ENCODE measurements around the gene CENPS. TPM values are rescaled to one million over a fixed set of nuclear protein-coding genes. Genes with fewer than 3 reads are reported as not detected.

The CENPS gene
- total RNA-seq, 4 donors from 2014 or later: 5.8 to 22.4 (median 11.4) TPM

DNA sequence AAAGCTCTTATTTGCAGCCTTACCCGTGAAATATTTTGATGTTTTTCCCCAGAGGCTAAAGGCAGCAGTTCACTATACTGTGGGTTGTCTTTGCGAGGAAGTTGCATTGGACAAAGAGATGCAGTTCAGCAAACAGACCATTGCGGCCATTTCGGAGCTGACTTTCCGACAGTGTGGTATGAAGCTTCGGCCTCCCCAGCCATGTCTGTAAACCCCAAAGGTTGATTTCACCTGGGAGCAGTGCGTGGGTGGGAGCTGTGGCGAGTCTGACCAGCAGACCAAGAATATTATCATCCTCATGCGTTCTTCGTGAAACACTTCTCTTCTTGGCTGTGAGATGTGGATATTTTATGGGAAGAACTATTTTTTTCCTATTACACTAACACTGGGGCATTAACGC is 3.6 kb downstream of the CENPS start:
- DNase-seq: no peak
- no peak for TF ChIP-seq POLR2A (IDR thresholded peaks at IDR 0.05)
- TF ChIP-seq, protein P1, sequence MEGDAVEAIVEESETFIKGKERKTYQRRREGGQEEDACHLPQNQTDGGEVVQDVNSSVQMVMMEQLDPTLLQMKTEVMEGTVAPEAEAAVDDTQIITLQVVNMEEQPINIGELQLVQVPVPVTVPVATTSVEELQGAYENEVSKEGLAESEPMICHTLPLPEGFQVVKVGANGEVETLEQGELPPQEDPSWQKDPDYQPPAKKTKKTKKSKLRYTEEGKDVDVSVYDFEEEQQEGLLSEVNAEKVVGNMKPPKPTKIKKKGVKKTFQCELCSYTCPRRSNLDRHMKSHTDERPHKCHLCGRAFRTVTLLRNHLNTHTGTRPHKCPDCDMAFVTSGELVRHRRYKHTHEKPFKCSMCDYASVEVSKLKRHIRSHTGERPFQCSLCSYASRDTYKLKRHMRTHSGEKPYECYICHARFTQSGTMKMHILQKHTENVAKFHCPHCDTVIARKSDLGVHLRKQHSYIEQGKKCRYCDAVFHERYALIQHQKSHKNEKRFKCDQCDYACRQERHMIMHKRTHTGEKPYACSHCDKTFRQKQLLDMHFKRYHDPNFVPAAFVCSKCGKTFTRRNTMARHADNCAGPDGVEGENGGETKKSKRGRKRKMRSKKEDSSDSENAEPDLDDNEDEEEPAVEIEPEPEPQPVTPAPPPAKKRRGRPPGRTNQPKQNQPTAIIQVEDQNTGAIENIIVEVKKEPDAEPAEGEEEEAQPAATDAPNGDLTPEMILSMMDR (IDR thresholded peaks at IDR 0.05): no peak
- 85 to 86% methylated on average over 11 of the region's 11 CpGs for WGBS, 2 donors
- no peaks in the 10 kb centered on the region for H3K27me3 ChIP-seq
- H3K9me3 ChIP-seq: no peaks in the 10 kb centered on the region
- no peak overlapping the region for H3K27ac ChIP-seq
- no peak overlapping the region for H3K4me3 ChIP-seq (replicated peaks in 1 of 3)
- intact Hi-C loops (cut with DNase I): loop anchor here (5.0 kb wide), 1 partner anchor 59 kb away; no protein-coding TSS in a partner anchor
- H3K36me3 ChIP-seq: no peaks in the 10 kb centered on the region
- peaks cover 8% of the 10 kb centered on the region in 2 donors for H3K4me1 ChIP-seq

- TF ChIP-seq, protein P1 (IDR thresholded peaks at IDR 0.05): no peak
- TF ChIP-seq POLR2A (IDR thresholded peaks at IDR 0.05): no peak
- no peak overlapping the region for H3K27ac ChIP-seq
- H3K36me3 ChIP-seq: no peaks in the 10 kb centered on the region
- no peaks in the 10 kb centered on the region for H3K27me3 ChIP-seq
- no peak overlapping the region for H3K4me3 ChIP-seq (replicated peaks in 1 of 3)
- intact Hi-C loops (cut with DNase I): loop anchor here (5.0 kb wide), 1 partner anchor 58 kb away; no protein-coding TSS in a partner anchor
- no peak for DNase-seq
- H3K9me3 ChIP-seq: no peaks in the 10 kb centered on the region
- WGBS, 2 donors: 96 to 97% methylated on average over 5 of the region's 5 CpGs
- H3K4me1 ChIP-seq: peaks cover 8% of the 10 kb centered on the region in 2 donors
Observed at GRCh38 chr1:10434590-10434989, 4.4 kb downstream of the CENPS start.

GRCh38 chr1:10437052-10437451 is 6.8 kb downstream of the CENPS start:
- DNase-seq: no peak
- Histone ChIP-seq H3K4me3 (replicated peaks in 1 of 3) (no peak overlapping the region), H3K27me3 (no peaks in the 10 kb centered on the region), H3K36me3 (no peaks in the 10 kb centered on the region), H3K27ac (no peak overlapping the region), H3K4me1 (peaks cover 0 to 3% of the 10 kb centered on the region in 2 donors), H3K9me3 (no peaks in the 10 kb centered on the region)
- WGBS, 2 donors: 87 to 98% methylated on average over 1 of the region's 1 CpG
- no peak for TF ChIP-seq POLR2A (IDR thresholded peaks at IDR 0.05)
- TF ChIP-seq, protein P1 (IDR thresholded peaks at IDR 0.05): no peak
- intact Hi-C loops (cut with DNase I): no loop called here

DNA sequence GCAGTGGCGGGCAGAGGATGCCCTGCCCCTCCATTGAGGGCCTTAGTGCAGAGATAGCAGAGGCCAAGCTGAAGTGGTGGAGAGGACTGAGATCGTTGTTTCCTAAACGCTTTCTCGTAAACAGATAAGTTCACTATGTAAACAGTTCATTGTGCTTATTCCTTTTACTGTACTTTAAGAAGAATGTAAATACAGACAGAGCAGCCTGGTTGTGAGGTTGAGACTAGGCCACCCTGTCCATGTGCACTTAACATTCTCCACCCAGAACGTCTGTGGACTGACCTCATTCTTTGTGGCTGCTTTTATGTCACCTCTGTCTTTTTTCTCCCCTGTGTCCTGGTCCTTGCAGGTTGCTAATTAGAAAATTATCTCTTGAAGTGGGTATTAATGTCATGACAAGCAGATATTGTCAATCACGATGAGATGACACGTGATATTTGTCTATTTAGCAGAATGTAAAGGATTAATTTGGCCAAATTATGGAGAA is 8.5 kb downstream of the CENPS start:
- no peak for TF ChIP-seq POLR2A (IDR thresholded peaks at IDR 0.05)
- TF ChIP-seq, protein P1 (IDR thresholded peaks at IDR 0.05): no peak
- Histone ChIP-seq H3K27ac (no peak overlapping the region), H3K4me1 (no peaks in the 10 kb centered on the region), H3K4me3 (replicated peaks in 1 of 3) (no peak overlapping the region), H3K27me3 (no peaks in the 10 kb centered on the region), H3K36me3 (no peaks in the 10 kb centered on the region), H3K9me3 (no peaks in the 10 kb centered on the region)
- 78 to 82% methylated on average over 7 of the region's 7 CpGs for WGBS, 2 donors
- no peak for DNase-seq
- intact Hi-C loops (cut with DNase I): no loop called here

- no peak for DNase-seq
- no peaks in the 10 kb centered on the region for H3K4me1 ChIP-seq
- no peaks in the 10 kb centered on the region for H3K36me3 ChIP-seq
- no peak overlapping the region for H3K27ac ChIP-seq
- TF ChIP-seq, protein P1 (IDR thresholded peaks at IDR 0.05): no peak
- TF ChIP-seq POLR2A (IDR thresholded peaks at IDR 0.05): no peak
- H3K4me3 ChIP-seq (replicated peaks in 1 of 3): no peak overlapping the region
- no peaks in the 10 kb centered on the region for H3K9me3 ChIP-seq
- H3K27me3 ChIP-seq: no peaks in the 10 kb centered on the region
- 95 to 97% methylated on average over 2 of the region's 2 CpGs for WGBS, 2 donors
- intact Hi-C loops (cut with DNase I): no loop called here
Observed at GRCh38 chr1:10440305-10440704, 10.1 kb downstream of the CENPS start.
